H1 (cell line): ENCODE measurements around the gene HMCN2. TPM values are rescaled to one million over a fixed set of nuclear protein-coding genes. Genes with fewer than 3 reads are reported as not detected.
A peak's percentile ranks its signal among the peaks of the same experiment; 100 is the strongest.

Source experiments
- CTCF ChIA-PET: fragments of 300-600 bp; sonication (Branson Sonifier 250); formaldehyde crosslinking; loops from one replicate; lab custom pipeline; 2021; ENCODE audit not compliant: partially characterized antibody; lab: Charles Lee
- POLR2A ChIA-PET: fragments of 300-600 bp; sonication (Branson Sonifier 250); formaldehyde crosslinking; loops from one replicate; lab custom pipeline; 2021; ENCODE audit warnings: inconsistent platforms; ENCODE audit not compliant: partially characterized antibody; lab: Charles Lee
- DNase-seq, 2 experiments: peaks; one replicate each; pipeline versions ENCODE4 v3.0.0 to v3.0.0-alpha.2; 2010 to 2022; ENCODE audit warnings: low spot score in 2 of 2, low read depth in 1 of 2, mixed read lengths in 1 of 2
- FAIRE-seq: peaks from 2 replicates; lab custom pipeline; 2011; peaks lifted over from hg19 to GRCh38; lab: Jason Lieb, UNC
- H2AFZ ChIP-seq: 2 replicates; pipeline ENCODE4 v1.8.1; 2012; ENCODE audit warnings: low read length, inconsistent platforms
- H2AK5ac ChIP-seq: 2 replicates; pipeline ENCODE4 v1.6.1; 2013; ENCODE audit warnings: low read depth, low read length
- H2BK120ac ChIP-seq: replicated peaks from 2 replicates; pipeline ENCODE3; 2013; ENCODE audit warnings: low read depth, low read length, inconsistent platforms
- H2BK12ac ChIP-seq: 2 replicates; pipeline ENCODE4 v1.6.1; 2013; ENCODE audit warnings: low read depth, low read length
- H2BK15ac ChIP-seq: 2 replicates; pipeline ENCODE4 v1.6.1; 2013; ENCODE audit warnings: low read length
- H2BK20ac ChIP-seq: 2 replicates; pipeline ENCODE4 v1.6.1; 2013; ENCODE audit warnings: low read length
- H2BK5ac ChIP-seq: 2 replicates; pipeline ENCODE4 v1.6.1; 2013; ENCODE audit warnings: low read depth, low read length
- H3K14ac ChIP-seq: 2 replicates; pipeline ENCODE4 v1.6.1; 2013; ENCODE audit warnings: inconsistent platforms; ENCODE audit not compliant: insufficient read length
- H3K18ac ChIP-seq: 2 replicates; pipeline ENCODE4 v1.6.1; 2013; ENCODE audit warnings: low read length; ENCODE audit errors: extremely low read depth
- H3K23ac ChIP-seq: 2 replicates; pipeline ENCODE4 v1.6.1; 2013; ENCODE audit warnings: inconsistent platforms; ENCODE audit not compliant: insufficient read length
- H3K23me2 ChIP-seq: 2 replicates; pipeline ENCODE4 v1.6.1; 2013; ENCODE audit warnings: low read depth, low read length
- H3K27ac ChIP-seq: 2 replicates; pipeline ENCODE4 v1.6.1; 2011; ENCODE audit warnings: low read depth, low read length, inconsistent platforms
- H3K27me3 ChIP-seq, 4 experiments: replicated peaks in 1 of 4; 1 replicate in 1 of 4; 2 replicates in 3 of 4; pipeline versions ENCODE4 v1.6.1 to v1.8.1; 2011 to 2013; ENCODE audit warnings: low read length in 3 of 4, mild to moderate bottlenecking in 3 of 4, inconsistent platforms in 2 of 4, mixed read lengths in 2 of 4, moderate library complexity in 1 of 4; ENCODE audit not compliant: control insufficient read depth in 3 of 4, insufficient read depth in 3 of 4; ENCODE audit errors: extremely low read depth in 1 of 4
- H3K36me3 ChIP-seq, 4 experiments: 2 replicates each; pipeline versions ENCODE4 v1.6.1 to v1.8.1; 2011 to 2013; ENCODE audit warnings: mild to moderate bottlenecking in 4 of 4, low read length in 3 of 4, moderate library complexity in 2 of 4, control low read depth in 1 of 4, inconsistent platforms in 1 of 4; ENCODE audit not compliant: insufficient read depth in 4 of 4, control insufficient read depth in 2 of 4
- H3K4ac ChIP-seq: replicated peaks from 2 replicates; pipeline ENCODE3; 2013; ENCODE audit warnings: low read length, low read depth, mixed read lengths, inconsistent platforms; ENCODE audit not compliant: insufficient read length
- H3K4me1 ChIP-seq, 4 experiments: replicated peaks in 1 of 4; 1 replicate in 1 of 4; 2 replicates in 3 of 4; pipeline versions ENCODE4 v1.6.1 to v1.8.1; 2011 to 2013; ENCODE audit warnings: low read length in 3 of 4, inconsistent platforms in 2 of 4, mixed read lengths in 1 of 4; ENCODE audit not compliant: insufficient read depth in 4 of 4, control insufficient read depth in 3 of 4
- H3K4me2 ChIP-seq, 2 experiments: 2 replicates each; pipeline versions ENCODE4 v1.6.1 to v1.8.1; 2011 to 2013; ENCODE audit warnings: low read depth in 2 of 2, low read length in 2 of 2, control low read depth in 1 of 2, inconsistent platforms in 1 of 2, mild to moderate bottlenecking in 1 of 2; ENCODE audit not compliant: insufficient read depth in 1 of 2
- H3K4me3 ChIP-seq, 4 experiments: fragments of 200-600, 300-600 bp in 1 of 4; sonication (generic), shearing (Covaris generic), sonication (Bioruptor Twin) in 1 of 4; 2 replicates each; pipeline versions ENCODE4 v1.5.1 to v1.8.1; 2011 to 2016; ENCODE audit warnings: low read length in 4 of 4, low read depth in 3 of 4, control low read depth in 2 of 4, inconsistent platforms in 2 of 4, mild to moderate bottlenecking in 2 of 4, mixed read lengths in 1 of 4, moderate library complexity in 1 of 4; ENCODE audit not compliant: insufficient read depth in 2 of 4; ENCODE audit errors: extremely low read depth in 1 of 4
- H3K56ac ChIP-seq: replicated peaks from 2 replicates; pipeline ENCODE3; 2013; ENCODE audit warnings: low read depth, mild to moderate bottlenecking, mixed read lengths, low read length, inconsistent platforms; ENCODE audit not compliant: insufficient read length
- H3K79me1 ChIP-seq: 2 replicates; pipeline ENCODE4 v1.6.1; 2013; ENCODE audit warnings: low read depth, low read length, control low read depth
- H3K79me2 ChIP-seq, 2 experiments: 2 replicates each; pipeline versions ENCODE4 v1.6.1 to v1.8.1; 2012 to 2013; ENCODE audit warnings: low read length in 2 of 2, mild to moderate bottlenecking in 2 of 2, inconsistent platforms in 1 of 2; ENCODE audit not compliant: insufficient read depth in 2 of 2, control insufficient read depth in 1 of 2
- H3K9ac ChIP-seq, 4 experiments: replicated peaks in 1 of 4; 1 replicate in 1 of 4; 2 replicates in 3 of 4; pipeline versions ENCODE4 v1.6.1 to v1.8.1; 2011 to 2013; ENCODE audit warnings: low read depth in 3 of 4, low read length in 3 of 4, control low read depth in 2 of 4, mild to moderate bottlenecking in 2 of 4, moderate library complexity in 2 of 4, inconsistent platforms in 1 of 4; ENCODE audit errors: extremely low read depth in 1 of 4
- H3K9me3 ChIP-seq, 2 experiments: 2 replicates each; pipeline versions ENCODE4 v1.6.1 to v1.8.1; 2012 to 2013; ENCODE audit warnings: mild to moderate bottlenecking in 2 of 2, moderate library complexity in 2 of 2, control low read depth in 1 of 2, inconsistent platforms in 1 of 2, low read depth in 1 of 2, low read length in 1 of 2, mixed read lengths in 1 of 2; ENCODE audit not compliant: insufficient read depth in 2 of 2
- H4K20me1 ChIP-seq, 2 experiments: replicated peaks in 1 of 2; 2 replicates each; pipeline versions ENCODE3 to v1.8.1; 2011 to 2013; ENCODE audit warnings: inconsistent platforms in 2 of 2, low read length in 2 of 2, mild to moderate bottlenecking in 1 of 2; ENCODE audit not compliant: insufficient read depth in 2 of 2, control insufficient read depth in 1 of 2
- H4K5ac ChIP-seq: 2 replicates; pipeline ENCODE4 v1.6.1; 2013; ENCODE audit warnings: low read length, low read depth, mixed read lengths, inconsistent platforms; ENCODE audit not compliant: insufficient read length
- H4K8ac ChIP-seq: 2 replicates; pipeline ENCODE4 v1.8.0; 2013; ENCODE audit warnings: mild to moderate bottlenecking, moderate library complexity, low read length, inconsistent platforms; ENCODE audit not compliant: insufficient read depth; ENCODE audit errors: extremely low read depth
- H4K91ac ChIP-seq: replicated peaks from 2 replicates; pipeline ENCODE3; 2013; ENCODE audit warnings: low read length, mixed read lengths, inconsistent platforms; ENCODE audit not compliant: insufficient read length
- CTCF ChIP-seq, 3 experiments: IDR thresholded peaks; 1 replicate in 2 of 3; 2 replicates in 1 of 3; pipeline versions ENCODE4 v1.5.1 to v1.6.1; 2011; ENCODE audit warnings: low read length in 3 of 3, mild to moderate bottlenecking in 3 of 3, inconsistent platforms in 2 of 3, low read depth in 1 of 3, moderate library complexity in 1 of 3; ENCODE audit not compliant: insufficient read depth in 1 of 3; ENCODE audit errors: control extremely low read depth in 1 of 3
- MAX ChIP-seq: IDR thresholded peaks from 2 replicates; pipeline ENCODE4 v1.6.1; 2012; ENCODE audit warnings: inconsistent platforms
- POU5F1 ChIP-seq: IDR thresholded peaks from 2 replicates; pipeline ENCODE4 v1.6.1; 2011; ENCODE audit warnings: low read depth, mild to moderate bottlenecking, low read length, moderate library complexity
- WGBS, 2 experiments: shearing (Covaris generic) in 1 of 2; methylation state at CpG; one replicate each; pipeline versions ENCODE4 v1.1.6 to v1.1.7; 2013 to 2015; ENCODE audit warnings: low lambda C conversion rate in 2 of 2, mixed read lengths in 2 of 2, inconsistent platforms in 1 of 2, low coverage in 1 of 2, missing lambda C conversion rate in 1 of 2; ENCODE audit not compliant: insufficient replicate concordance in 2 of 2, insufficient coverage in 1 of 2, insufficient read length in 1 of 2; ENCODE audit errors: extremely low coverage in 1 of 2, missing lambda C conversion rate in 1 of 2; 5-methylcytosine and 5-hydroxymethylcytosine counted together
- polyA plus RNA-seq, 7 experiments: library from polyadenylated mRNA; depleted of rRNA in 3 of 7; stranded (reverse) in 5 of 7; unstranded in 2 of 7; fragments of >200 nt in 5 of 7; fragments of 200-250 nt in 2 of 7; gene quantifications; 1 replicate in 5 of 7; 2 replicates in 1 of 7; 4 replicates in 1 of 7; pipeline versions ENCODE4 v1.2.1 to v1.2.3, GENCODE V29; 2011 to 2013; ENCODE audit warnings: missing spikeins in 2 of 7, mixed read lengths in 2 of 7
- total RNA-seq: library from RNA; stranded (reverse); fragmentation: NEBNext Ultra II Directional; extraction: Animal tissue kit (Norgen Biotek cat#: 25700); gene quantifications from 2 replicates; pipeline ENCODE4 v1.2.1, GENCODE V29; 2021

The HMCN2 gene
- total and polyA plus RNA-seq, 2 of the 8 experiments (the other 6 are each of a cell fraction or from before 2014, with no cell fraction given), result 5.0 to 9.1 TPM

GRCh38 chr9:130419521-130420035, 154.0 kb downstream of the HMCN2 start:
- Histone ChIP-seq H3K36me3 (no peaks in the 10 kb centered on the region), H3K4me2 (no peak overlapping the region), H4K20me1 (no peaks in the 10 kb centered on the region), H4K91ac (no peak overlapping the region), H3K9ac (no peak overlapping the region), H3K79me2 (no peaks in the 10 kb centered on the region), H3K79me1 (no peaks in the 10 kb centered on the region), H3K4me1 (peaks cover 6 to 15% (median 9%) of the 10 kb centered on the region in 4 experiments; a peak in 6 of 7 replicates), H2BK5ac (no peak overlapping the region), H3K18ac (no peak overlapping the region), H2BK12ac (no peak overlapping the region), H2AK5ac (no peak overlapping the region), H2BK15ac (no peak overlapping the region), H4K5ac (no peak overlapping the region), H3K4me3 (no peak overlapping the region), H3K4ac (no peak overlapping the region), H3K9me3 (peaks cover 0 to 2% of the 10 kb centered on the region in 2 experiments; a peak in 1 of 4 replicates), H3K14ac (no peak overlapping the region), H3K56ac (no peak overlapping the region), H4K8ac (no peak overlapping the region), H2BK120ac (no peak overlapping the region), H3K27me3 (no peaks in the 10 kb centered on the region; a peak in 1 of 7 replicates), H2BK20ac (no peak overlapping the region), H3K23ac (no peak overlapping the region), H3K23me2 (no peaks in the 10 kb centered on the region), H3K27ac (no peak overlapping the region), H2AFZ (no peak overlapping the region)
- peak; percentile 45; the same call in 1 of the 2 replicates for TF ChIP-seq MAX
- TF ChIP-seq POU5F1, result no peak
- no peak for TF ChIP-seq CTCF (IDR thresholded peaks at IDR 0.05; ENCODE audit: control extremely low read depth in 1 of 3, insufficient read depth in 1 of 3, low read depth in 1 of 3, low read length in 3 of 3)
- ChIA-PET POLR2A (interaction anchor here (4.1 kb wide), 1 partner anchor 28 kb away, joined by 31 read pairs; no protein-coding TSS in a partner anchor), CTCF (interaction anchor here (0.6 to 3.4 kb wide), 4 partner anchors 13 to 265 kb away, joined by 3 to 12 read pairs (median 4); no protein-coding TSS in a partner anchor)
- DNase-seq (no peak), FAIRE-seq (no peak)
- 90% methylated on average over 8 of the region's 8 CpGs; no CpG with 5 or more reads in 1 of the 2 experiments for WGBS, 2 experiments
